H1 (cell line): ENCODE results near the gene LAIR2. TPM values are rescaled to one million over a fixed set of nuclear protein-coding genes. Genes with fewer than 3 reads are reported as not detected.

ENCODE experiments used
- ASH2L ChIP-seq: fragments of 200-600, 300-600 bp; sonication (generic); IDR thresholded peaks from one replicate; pipeline ENCODE4 v1.7.1; 2017; ENCODE audit warnings: low read length
- EZH2 ChIP-seq: fragments of 200-600 bp; sonication (generic); IDR thresholded peaks from 2 replicates; pipeline ENCODE4 v1.7.1; 2012; ENCODE audit warnings: low read depth, mild to moderate bottlenecking, moderate library complexity, low read length, inconsistent platforms; ENCODE audit not compliant: severe bottlenecking
- SP1 ChIP-seq: IDR thresholded peaks from 2 replicates; pipeline ENCODE4 v1.6.1; 2011; ENCODE audit warnings: low read depth, low read length
- TBP ChIP-seq: IDR thresholded peaks from 2 replicates; pipeline ENCODE4 v1.6.1; 2011; ENCODE audit warnings: low read depth, low read length, improper control_type of control experiment
- TCF12 ChIP-seq: IDR thresholded peaks from 2 replicates; pipeline ENCODE4 v1.6.1; 2011; ENCODE audit warnings: low read depth, mild to moderate bottlenecking, low read length
- YY1 ChIP-seq: IDR thresholded peaks from 2 replicates; pipeline ENCODE4 v1.6.1; 2011; ENCODE audit warnings: low read depth, mild to moderate bottlenecking, low read length
- ZNF274 ChIP-seq: IDR thresholded peaks from 2 replicates; pipeline ENCODE4 v1.7.0; 2012; ENCODE audit warnings: low read length, borderline replicate concordance; ENCODE audit errors: extremely low read depth
- polyA plus RNA-seq, 7 experiments: library from polyadenylated mRNA; depleted of rRNA in 3 of 7; stranded (reverse) in 5 of 7; unstranded in 2 of 7; fragments of >200 nt in 5 of 7; fragments of 200-250 nt in 2 of 7; gene quantifications; 1 replicate in 5 of 7; 2 replicates in 1 of 7; 4 replicates in 1 of 7; pipeline versions ENCODE4 v1.2.1 to v1.2.3, GENCODE V29; 2011 to 2013; ENCODE audit warnings: missing spikeins in 2 of 7, mixed read lengths in 2 of 7
- total RNA-seq: library from RNA; stranded (reverse); fragmentation: NEBNext Ultra II Directional; extraction: Animal tissue kit (Norgen Biotek cat#: 25700); gene quantifications from 2 replicates; pipeline ENCODE4 v1.2.1, GENCODE V29; 2021

Gene LAIR2
- total and polyA plus RNA-seq, 2 of the 8 experiments (the other 6 are each of a cell fraction or from before 2014, with no cell fraction given) = not detected

GRCh38 chr19:54473892-54474372 lies 28.7 kb upstream of the LAIR2 start (continued):
- no peak for TF ChIP-seq YY1
- no peak for TF ChIP-seq SP1
- no peak for TF ChIP-seq TBP
- no peak for TF ChIP-seq TCF12
- no peak for TF ChIP-seq ASH2L
- no peak for TF ChIP-seq EZH2
- TF ChIP-seq ZNF274 = no peak
